ENCODE data around the gene SSH2. TPM values are rescaled to one million over a fixed set of nuclear protein-coding genes. Genes with fewer than 3 reads are reported as not detected.
A peak's percentile ranks its signal among the peaks of the same experiment; 100 is the strongest.

The SSH2 gene
- total and polyA plus RNA-seq, 2 of the 13 experiments (the other 11 are each of a cell fraction or from before 2014, with no cell fraction given) = 6.0 to 6.4 TPM

GRCh38 chr17:29761040-29761761 is 168.8 kb downstream of the SSH2 start (continued):
- TF ChIP-seq PBX3 (CRISPR knock-in tag; IDR thresholded peaks at IDR 0.05; ENCODE audit: borderline replicate concordance) (no peak), TBX3 (IDR thresholded peaks at IDR 0.05; ENCODE audit: borderline replicate concordance) (no peak), ZSCAN31 (CRISPR knock-in tag; IDR thresholded peaks at IDR 0.05; ENCODE audit: low read depth) (no peak), THAP11 (CRISPR knock-in tag; IDR thresholded peaks at IDR 0.05) (0 out of 2 replicates have a peak, but pooled peaks have one; percentile 30), HNRNPL (IDR thresholded peaks at IDR 0.05; ENCODE audit: low read depth, low read length) (no peak), CREBL2 (CRISPR knock-in tag; IDR thresholded peaks at IDR 0.05; ENCODE audit: borderline replicate concordance) (peak; percentile 76; the same call in 1 of the 2 replicates), HHEX (CRISPR knock-in tag; IDR thresholded peaks at IDR 0.05) (no peak), ZMYM4 (CRISPR knock-in tag; IDR thresholded peaks at IDR 0.05) (peak; percentile 52; the same call in 1 of the 2 replicates), ZC3H4 (CRISPR knock-in tag; IDR thresholded peaks at IDR 0.05; ENCODE audit: borderline replicate concordance) (no peak), ZMYM2 (CRISPR knock-in tag; IDR thresholded peaks at IDR 0.05) (no peak), ZNF781 (CRISPR knock-in tag; IDR thresholded peaks at IDR 0.05; ENCODE audit: borderline replicate concordance, not compliant biosample characterization) (no peak), ARNT2 (CRISPR knock-in tag; IDR thresholded peaks at IDR 0.05; ENCODE audit: low read depth) (peak; percentile 72; the same call in 1 of the 2 replicates), ZSCAN20 (CRISPR knock-in tag; IDR thresholded peaks at IDR 0.05; ENCODE audit: borderline replicate concordance) (peak; percentile 44; the same call in 1 of the 2 replicates), ZFX (CRISPR knock-in tag; IDR thresholded peaks at IDR 0.05; ENCODE audit: low read depth) (peak; percentile 78), NR2F1 (CRISPR knock-in tag; IDR thresholded peaks at IDR 0.05) (peak; percentile 53 to 55; a peak in 3 of 4 replicates), POGK (CRISPR knock-in tag; conservative IDR thresholded peaks at IDR 0.05) (peak; percentile 75; the same call in 1 of the 2 replicates), RFX3 (CRISPR knock-in tag; IDR thresholded peaks at IDR 0.05) (no peak), ZNF274 (CRISPR knock-in tag; IDR thresholded peaks at IDR 0.05) (peak; percentile 75; the same call in 1 of the 2 replicates), EZH2 (conservative IDR thresholded peaks at IDR 0.05; ENCODE audit: low read depth, low read length) (no peak)
- TF ChIP-seq, protein P1, sequence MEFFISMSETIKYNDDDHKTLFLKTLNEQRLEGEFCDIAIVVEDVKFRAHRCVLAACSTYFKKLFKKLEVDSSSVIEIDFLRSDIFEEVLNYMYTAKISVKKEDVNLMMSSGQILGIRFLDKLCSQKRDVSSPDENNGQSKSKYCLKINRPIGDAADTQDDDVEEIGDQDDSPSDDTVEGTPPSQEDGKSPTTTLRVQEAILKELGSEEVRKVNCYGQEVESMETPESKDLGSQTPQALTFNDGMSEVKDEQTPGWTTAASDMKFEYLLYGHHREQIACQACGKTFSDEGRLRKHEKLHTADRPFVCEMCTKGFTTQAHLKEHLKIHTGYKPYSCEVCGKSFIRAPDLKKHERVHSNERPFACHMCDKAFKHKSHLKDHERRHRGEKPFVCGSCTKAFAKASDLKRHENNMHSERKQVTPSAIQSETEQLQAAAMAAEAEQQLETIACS (CRISPR knock-in tag; IDR thresholded peaks at IDR 0.05) = peak; percentile 87
- TF ChIP-seq, protein P2, sequence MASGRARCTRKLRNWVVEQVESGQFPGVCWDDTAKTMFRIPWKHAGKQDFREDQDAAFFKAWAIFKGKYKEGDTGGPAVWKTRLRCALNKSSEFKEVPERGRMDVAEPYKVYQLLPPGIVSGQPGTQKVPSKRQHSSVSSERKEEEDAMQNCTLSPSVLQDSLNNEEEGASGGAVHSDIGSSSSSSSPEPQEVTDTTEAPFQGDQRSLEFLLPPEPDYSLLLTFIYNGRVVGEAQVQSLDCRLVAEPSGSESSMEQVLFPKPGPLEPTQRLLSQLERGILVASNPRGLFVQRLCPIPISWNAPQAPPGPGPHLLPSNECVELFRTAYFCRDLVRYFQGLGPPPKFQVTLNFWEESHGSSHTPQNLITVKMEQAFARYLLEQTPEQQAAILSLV (CRISPR knock-in tag; IDR thresholded peaks at IDR 0.05; ENCODE audit: borderline replicate concordance) = peak; percentile 73; the same call in 1 of the 2 replicates
- TF ChIP-seq, protein P3, sequence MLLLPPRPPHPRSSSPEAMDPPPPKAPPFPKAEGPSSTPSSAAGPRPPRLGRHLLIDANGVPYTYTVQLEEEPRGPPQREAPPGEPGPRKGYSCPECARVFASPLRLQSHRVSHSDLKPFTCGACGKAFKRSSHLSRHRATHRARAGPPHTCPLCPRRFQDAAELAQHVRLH (CRISPR knock-in tag; IDR thresholded peaks at IDR 0.05; ENCODE audit: borderline replicate concordance, low read depth) = peak; percentile 67; the same call in 1 of the 2 replicates

Measured in HepG2 (cell line).